A549 (cell line): ENCODE measurements around the gene PIK3R2.

Experiments
- CEBPB ChIP-seq, 2 experiments: fragments of >200 bp in 1 of 2; sonication (Bioruptor Twin) in 1 of 2; formaldehyde crosslinking in 1 of 2; IDR thresholded peaks; 2 replicates each; pipeline ENCODE4 v1.6.1; 2012 to 2016
- CHD4 ChIP-seq: fragments of 200-600 bp; sonication (generic); IDR thresholded peaks from 2 replicates; pipeline ENCODE4 v1.6.1; 2016; ENCODE audit warnings: antibody characterized with exemption, mild to moderate bottlenecking, borderline replicate concordance
- EP300 ChIP-seq, 2 experiments: fragments of >200 bp; sonication (Bioruptor Twin); formaldehyde crosslinking; IDR thresholded peaks; 2 replicates in 1 of 2; 3 replicates in 1 of 2; pipeline ENCODE4 v1.6.1; 2016 to 2017
- HDAC2 ChIP-seq: fragments of 200-600 bp; sonication (generic); IDR thresholded peaks from 2 replicates; pipeline ENCODE4 v1.6.1; 2016
- HEYL ChIP-seq: fragments of 250-450 bp; sonication (Bioruptor Pico); IDR thresholded peaks from 2 replicates; pipeline ENCODE4 v1.8.0; 2021; ENCODE audit warnings: mild to moderate bottlenecking, moderate library complexity
- JUNB ChIP-seq: fragments of >200 bp; sonication (Bioruptor Twin); formaldehyde crosslinking; IDR thresholded peaks from 2 replicates; pipeline ENCODE4 v1.6.1; 2016
- MAZ ChIP-seq: fragments of 150-350 bp; IDR thresholded peaks from 2 replicates; pipeline ENCODE4 v1.6.1; 2014; ENCODE audit warnings: antibody characterized with exemption, low read depth, low read length, borderline replicate concordance
- MYC ChIP-seq: IDR thresholded peaks from 2 replicates; pipeline ENCODE4 v1.6.1; 2012; ENCODE audit warnings: mild to moderate bottlenecking, inconsistent platforms, low read length, improper control_type of control experiment, borderline replicate concordance
- POLR2A ChIP-seq: IDR thresholded peaks from 2 replicates; pipeline ENCODE4 v1.6.1; 2012; ENCODE audit warnings: mild to moderate bottlenecking, low read length
- TF ChIP-seq, protein P1 (sequence below): IDR thresholded peaks from 2 replicates; pipeline ENCODE4 v1.6.1; 2012
- TF ChIP-seq, protein P2 (sequence below): fragments of >200 bp; sonication (Bioruptor Twin); formaldehyde crosslinking; IDR thresholded peaks from 3 replicates; pipeline ENCODE4 v1.6.1; 2016
- TF ChIP-seq, protein P3 (sequence below): fragments of >200 bp; sonication (Bioruptor Twin); formaldehyde crosslinking; IDR thresholded peaks from 3 replicates; pipeline ENCODE4 v1.5.1; 2016
- TF ChIP-seq, protein P4 (sequence below): fragments of 150-350 bp; IDR thresholded peaks from 2 replicates; pipeline ENCODE4 v1.6.1; 2014; ENCODE audit warnings: low read depth, mild to moderate bottlenecking, low read length

GRCh38 chr19:18144361-18144760, 8.6 kb upstream of the PIK3R2 start:
- TF ChIP-seq HDAC2 = no peak
- TF ChIP-seq, protein P1, sequence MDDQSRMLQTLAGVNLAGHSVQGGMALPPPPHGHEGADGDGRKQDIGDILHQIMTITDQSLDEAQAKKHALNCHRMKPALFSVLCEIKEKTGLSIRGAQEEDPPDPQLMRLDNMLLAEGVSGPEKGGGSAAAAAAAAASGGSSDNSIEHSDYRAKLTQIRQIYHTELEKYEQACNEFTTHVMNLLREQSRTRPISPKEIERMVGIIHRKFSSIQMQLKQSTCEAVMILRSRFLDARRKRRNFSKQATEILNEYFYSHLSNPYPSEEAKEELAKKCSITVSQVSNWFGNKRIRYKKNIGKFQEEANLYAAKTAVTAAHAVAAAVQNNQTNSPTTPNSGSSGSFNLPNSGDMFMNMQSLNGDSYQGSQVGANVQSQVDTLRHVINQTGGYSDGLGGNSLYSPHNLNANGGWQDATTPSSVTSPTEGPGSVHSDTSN = no peak
- TF ChIP-seq JUNB = no peak
- TF ChIP-seq, protein P2, sequence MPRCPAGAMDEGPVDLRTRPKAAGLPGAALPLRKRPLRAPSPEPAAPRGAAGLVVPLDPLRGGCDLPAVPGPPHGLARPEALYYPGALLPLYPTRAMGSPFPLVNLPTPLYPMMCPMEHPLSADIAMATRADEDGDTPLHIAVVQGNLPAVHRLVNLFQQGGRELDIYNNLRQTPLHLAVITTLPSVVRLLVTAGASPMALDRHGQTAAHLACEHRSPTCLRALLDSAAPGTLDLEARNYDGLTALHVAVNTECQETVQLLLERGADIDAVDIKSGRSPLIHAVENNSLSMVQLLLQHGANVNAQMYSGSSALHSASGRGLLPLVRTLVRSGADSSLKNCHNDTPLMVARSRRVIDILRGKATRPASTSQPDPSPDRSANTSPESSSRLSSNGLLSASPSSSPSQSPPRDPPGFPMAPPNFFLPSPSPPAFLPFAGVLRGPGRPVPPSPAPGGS = no peak
- TF ChIP-seq MYC = no peak
- no peak for TF ChIP-seq EP300 (IDR thresholded peaks at IDR 0.05)
- TF ChIP-seq, protein P3, sequence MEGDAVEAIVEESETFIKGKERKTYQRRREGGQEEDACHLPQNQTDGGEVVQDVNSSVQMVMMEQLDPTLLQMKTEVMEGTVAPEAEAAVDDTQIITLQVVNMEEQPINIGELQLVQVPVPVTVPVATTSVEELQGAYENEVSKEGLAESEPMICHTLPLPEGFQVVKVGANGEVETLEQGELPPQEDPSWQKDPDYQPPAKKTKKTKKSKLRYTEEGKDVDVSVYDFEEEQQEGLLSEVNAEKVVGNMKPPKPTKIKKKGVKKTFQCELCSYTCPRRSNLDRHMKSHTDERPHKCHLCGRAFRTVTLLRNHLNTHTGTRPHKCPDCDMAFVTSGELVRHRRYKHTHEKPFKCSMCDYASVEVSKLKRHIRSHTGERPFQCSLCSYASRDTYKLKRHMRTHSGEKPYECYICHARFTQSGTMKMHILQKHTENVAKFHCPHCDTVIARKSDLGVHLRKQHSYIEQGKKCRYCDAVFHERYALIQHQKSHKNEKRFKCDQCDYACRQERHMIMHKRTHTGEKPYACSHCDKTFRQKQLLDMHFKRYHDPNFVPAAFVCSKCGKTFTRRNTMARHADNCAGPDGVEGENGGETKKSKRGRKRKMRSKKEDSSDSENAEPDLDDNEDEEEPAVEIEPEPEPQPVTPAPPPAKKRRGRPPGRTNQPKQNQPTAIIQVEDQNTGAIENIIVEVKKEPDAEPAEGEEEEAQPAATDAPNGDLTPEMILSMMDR = no peak
- no peak for TF ChIP-seq CHD4
- TF ChIP-seq HEYL (CRISPR knock-in tag) = no peak
- TF ChIP-seq, protein P4, sequence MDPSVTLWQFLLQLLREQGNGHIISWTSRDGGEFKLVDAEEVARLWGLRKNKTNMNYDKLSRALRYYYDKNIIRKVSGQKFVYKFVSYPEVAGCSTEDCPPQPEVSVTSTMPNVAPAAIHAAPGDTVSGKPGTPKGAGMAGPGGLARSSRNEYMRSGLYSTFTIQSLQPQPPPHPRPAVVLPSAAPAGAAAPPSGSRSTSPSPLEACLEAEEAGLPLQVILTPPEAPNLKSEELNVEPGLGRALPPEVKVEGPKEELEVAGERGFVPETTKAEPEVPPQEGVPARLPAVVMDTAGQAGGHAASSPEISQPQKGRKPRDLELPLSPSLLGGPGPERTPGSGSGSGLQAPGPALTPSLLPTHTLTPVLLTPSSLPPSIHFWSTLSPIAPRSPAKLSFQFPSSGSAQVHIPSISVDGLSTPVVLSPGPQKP = no peak
- TF ChIP-seq CEBPB (IDR thresholded peaks at IDR 0.05) = no peak
- TF ChIP-seq POLR2A = no peak
- TF ChIP-seq MAZ = no peak
